HG02870 (cell line): ENCODE measurements around the gene STAT6.

Experiments
- ATAC-seq: cut with Tn5 transposase; IDR thresholded peaks from one replicate; pipeline ENCODE4 v1.9.1; 2021; ENCODE audit warnings: mild to moderate bottlenecking, moderate library complexity; ENCODE audit not compliant: unreplicated experiment

Gene STAT6

GRCh38 chr12:57111031-57111734 lies at the start of gene STAT6:
Gene STAT6 (minus strand): TSS chr12:57111362. CDS start chr12:57108278, 3,084 bp downstream.
- ATAC-seq: peak; percentile 52

- no peak for ATAC-seq
Observed at GRCh38 chr12:57160741-57161140, 49.6 kb upstream of the STAT6 start.

DNA sequence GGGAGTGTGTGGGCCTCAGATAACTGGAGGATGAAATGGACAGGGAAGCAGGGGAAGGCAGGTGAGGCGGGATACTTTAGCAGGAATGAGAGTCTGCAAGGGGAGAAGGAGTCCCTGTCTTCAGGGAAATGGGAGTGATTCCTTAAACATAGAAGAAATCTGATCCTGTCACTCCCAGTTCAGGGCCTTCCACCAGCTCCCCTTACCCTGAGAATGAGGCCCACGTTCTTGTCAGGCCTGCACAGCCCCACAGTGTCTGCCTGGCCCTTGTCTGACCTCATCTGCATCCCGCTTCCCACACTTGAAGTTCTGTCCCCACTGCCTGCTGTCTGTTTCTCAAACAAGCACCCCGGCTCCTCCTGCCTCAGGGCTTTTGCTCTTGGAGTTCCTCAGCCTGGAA lies 48.9 kb upstream of the STAT6 start:
- ATAC-seq: no peak

GRCh38 chr12:57159311-57159710 lies 48.1 kb upstream of the STAT6 start:
- ATAC-seq: no peak

DNA sequence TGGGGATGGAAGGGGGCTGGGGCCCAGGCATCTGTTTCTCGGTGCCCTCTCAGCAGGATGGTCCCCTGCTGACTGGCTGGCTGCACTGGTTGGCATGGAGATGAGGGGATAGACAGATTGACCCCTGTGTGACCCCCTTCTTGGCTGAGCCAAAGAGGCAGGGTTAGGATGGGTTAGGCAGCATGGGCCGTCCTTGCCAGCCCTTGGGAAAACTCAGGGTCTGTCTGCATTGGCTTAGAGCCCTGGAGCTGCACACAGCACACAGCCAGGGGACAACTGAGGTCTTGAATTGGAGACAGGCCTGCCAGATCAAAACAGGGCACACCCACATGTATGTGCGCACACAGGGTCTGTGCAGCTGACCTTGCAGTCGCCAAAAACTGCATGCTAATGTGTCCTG lies 47.5 kb upstream of the STAT6 start:
- ATAC-seq: no peak

GRCh38 chr12:57158186-57158585 lies 47.0 kb upstream of the STAT6 start:
- ATAC-seq: no peak

GRCh38 chr12:57157588-57158173 lies 46.5 kb upstream of the STAT6 start:
- no peak for ATAC-seq

GRCh38 chr12:57156701-57157403 lies 45.7 kb upstream of the STAT6 start:
- ATAC-seq: no peak

GRCh38 chr12:57154804-57155434 lies 43.8 kb upstream of the STAT6 start:
- no peak for ATAC-seq

DNA sequence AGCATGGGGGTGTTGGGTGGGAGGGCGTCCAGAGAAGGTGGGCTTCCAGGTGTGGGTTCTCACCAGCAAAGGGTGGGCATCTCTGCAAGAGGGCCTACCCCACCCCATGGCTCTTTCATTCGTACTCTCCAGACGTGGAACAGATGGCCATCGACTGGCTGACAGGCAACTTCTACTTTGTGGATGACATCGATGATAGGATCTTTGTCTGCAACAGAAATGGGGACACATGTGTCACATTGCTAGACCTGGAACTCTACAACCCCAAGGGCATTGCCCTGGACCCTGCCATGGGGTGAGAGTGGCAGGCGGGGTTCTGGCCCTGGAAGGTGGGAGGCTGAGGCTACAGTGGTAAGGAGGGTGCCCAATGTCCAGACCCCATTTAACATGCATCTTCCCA lies 42.9 kb upstream of the STAT6 start:
- ATAC-seq: no peak

GRCh38 chr12:57153415-57153997 lies 42.3 kb upstream of the STAT6 start:
- ATAC-seq: no peak

GRCh38 chr12:57152639-57153038 lies 41.5 kb upstream of the STAT6 start:
- no peak for ATAC-seq

DNA sequence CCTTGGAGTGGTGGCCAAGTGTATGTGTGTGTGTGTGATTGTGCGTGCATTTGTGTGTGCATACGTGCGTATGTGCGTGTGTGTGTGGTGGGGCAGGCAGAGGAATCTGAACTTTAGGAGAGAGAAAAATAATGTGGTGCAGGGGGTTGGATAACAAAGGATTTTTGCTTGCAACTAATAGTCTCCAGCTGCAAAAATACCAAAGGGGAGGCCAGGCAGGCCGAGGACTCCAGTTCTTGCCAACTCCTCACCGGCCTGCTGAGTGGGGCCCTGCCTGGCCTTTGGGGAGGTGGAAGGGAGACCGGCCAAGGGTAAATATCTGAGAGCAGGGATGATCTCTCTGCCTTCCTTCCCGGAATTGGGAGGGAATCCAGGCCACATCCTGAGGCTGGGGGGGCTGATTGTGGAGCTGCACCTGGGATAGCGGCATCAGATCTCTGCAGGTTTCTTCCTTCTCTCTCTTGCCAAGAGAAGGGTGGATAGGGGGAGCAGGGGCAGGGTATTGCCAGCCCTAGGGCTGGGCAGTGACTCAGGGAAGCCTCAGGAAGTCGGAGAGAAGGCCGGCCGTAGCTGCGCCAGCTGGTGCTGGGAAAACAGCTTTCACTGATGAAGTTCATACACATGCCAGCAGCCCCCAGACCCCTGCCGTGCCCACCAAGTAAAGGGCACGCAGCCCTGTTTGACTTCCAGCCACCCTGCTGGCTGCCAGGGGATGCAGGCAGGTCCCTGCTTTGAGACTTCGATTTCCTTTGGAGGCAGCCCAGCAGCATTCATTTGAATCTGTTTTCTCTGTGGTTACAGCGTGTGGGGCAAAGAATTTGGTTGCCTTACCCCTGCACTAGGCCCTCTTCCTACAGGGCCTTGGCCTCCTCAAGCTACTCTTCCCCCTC lies 40.8 kb upstream of the STAT6 start:
- ATAC-seq: no peak

DNA sequence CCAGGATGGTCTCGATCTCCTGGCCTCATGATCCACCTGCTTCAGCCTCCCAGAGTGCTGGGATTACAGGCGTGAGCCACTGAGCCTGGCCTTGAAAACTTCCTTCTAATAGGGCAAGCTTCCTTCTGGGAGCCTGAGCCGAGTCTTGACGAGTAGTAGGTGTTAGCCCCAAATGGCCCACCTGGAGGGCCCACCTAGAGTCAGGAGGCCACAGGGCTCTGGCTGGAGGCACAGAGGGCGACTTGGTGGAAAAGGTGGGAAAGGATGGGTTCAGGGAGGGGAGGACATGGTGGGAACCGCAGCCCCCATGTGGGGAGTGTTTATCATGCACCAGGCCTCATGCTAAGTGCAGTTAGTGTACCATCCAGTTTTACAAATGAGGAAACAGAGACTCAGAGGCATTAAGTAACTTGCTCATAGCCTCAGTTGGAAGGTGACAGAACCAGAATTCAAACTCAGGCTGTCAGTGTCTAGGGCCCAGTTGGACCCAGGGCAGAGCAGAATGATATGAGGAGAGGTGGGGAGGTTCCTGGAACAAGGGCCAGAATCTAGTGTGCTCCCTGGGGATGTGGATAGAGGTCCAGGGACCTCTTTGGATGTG lies 39.3 kb upstream of the STAT6 start:
- no peak for ATAC-seq

GRCh38 chr12:57149245-57149900 lies 38.2 kb upstream of the STAT6 start:
- no peak for ATAC-seq

GRCh38 chr12:57148469-57149244 lies 37.5 kb upstream of the STAT6 start:
- no peak for ATAC-seq

DNA sequence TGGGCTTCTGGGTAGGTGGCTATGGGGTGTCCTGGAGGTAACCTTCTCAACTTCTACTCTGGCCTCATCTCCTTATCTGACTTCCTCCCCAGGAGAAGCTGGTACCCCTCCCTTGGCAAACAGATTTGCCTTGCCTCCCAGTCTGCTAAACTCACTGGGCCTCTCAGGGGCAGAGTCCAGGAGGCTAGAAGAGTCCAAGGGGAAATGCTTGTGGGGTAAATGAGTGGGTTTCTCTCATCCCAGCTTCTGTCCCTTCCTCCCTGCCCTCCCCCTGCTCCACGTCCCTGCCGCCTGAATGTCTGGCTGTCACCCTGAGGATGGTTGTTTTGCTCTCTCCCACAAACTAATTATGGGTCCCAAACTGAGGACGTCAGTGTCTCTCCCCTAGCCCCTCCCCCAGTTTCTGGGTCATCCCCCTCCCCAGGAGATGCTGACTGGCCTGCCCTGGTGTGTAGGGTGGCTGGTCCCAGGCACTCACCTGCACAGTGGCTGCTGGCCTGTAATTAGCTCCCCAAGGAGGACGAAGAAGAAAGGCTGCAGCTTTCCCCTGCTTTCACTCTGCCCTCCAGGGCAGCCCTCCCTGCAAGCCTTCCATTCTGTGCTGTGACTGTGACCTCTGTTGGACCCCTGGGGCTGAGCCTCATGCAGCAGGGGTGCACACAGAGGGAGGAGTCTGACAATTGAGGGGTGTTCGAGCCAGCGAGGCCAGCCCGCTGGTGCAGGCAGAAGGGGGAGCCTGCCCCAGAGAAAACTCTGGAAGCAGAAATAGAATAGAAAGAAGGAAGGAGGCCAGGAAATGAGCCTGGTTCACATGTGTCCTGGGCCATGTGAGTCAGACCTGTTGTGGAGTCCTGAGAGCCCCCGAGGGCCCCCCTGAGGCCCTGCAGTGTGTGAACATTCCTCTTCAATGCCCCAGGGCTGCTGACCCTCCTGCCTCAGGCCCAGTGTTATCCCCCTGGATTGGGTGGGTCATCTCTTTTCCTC lies 36.1 kb upstream of the STAT6 start, which contains the start of gene LRP1-AS:
Gene LRP1-AS, minus strand, starts transcription at position 659 of the 984 bp plus-strand sequence.
- ATAC-seq: no peak
